ENCODE measurements around the gene TGFBR3L.

GRCh38 chr19:7918615-7919421, 4.2 kb downstream of the TGFBR3L start:
- no peak for TF ChIP-seq TAF1 (IDR thresholded peaks at IDR 0.05; ENCODE audit: borderline replicate concordance, low read depth, low read length)
- no peak for TF ChIP-seq POLR2AphosphoS5 (IDR thresholded peaks at IDR 0.05; ENCODE audit: low read depth, low read length)
- no peak for TF ChIP-seq POLR2A (IDR thresholded peaks at IDR 0.05; ENCODE audit: low read depth, low read length)
